ENCODE data around the gene ZBTB8A.

- TF ChIP-seq MXI1 (IDR thresholded peaks at IDR 0.05; ENCODE audit: low read depth, low read length), result no peak
- TF ChIP-seq PBX3 (IDR thresholded peaks at IDR 0.05), result no peak
- no peak for TF ChIP-seq EP300 (IDR thresholded peaks at IDR 0.05; ENCODE audit: borderline replicate concordance in 1 of 2, low read depth in 1 of 2, low read length in 1 of 2)
Measured at GRCh38 chr1:32652244-32652962, 113.2 kb downstream of the ZBTB8A start.

Data from SK-N-SH (cell line).